HPDE6-E6E7 (cell line): Measurements from ENCODE around the gene FBXW7.
A peak's percentile ranks its signal among the peaks of the same experiment; 100 is the strongest.

Experiments used
- DNase-seq: peaks from one replicate; pipeline ENCODE4 v3.0.0; 2011; ENCODE audit warnings: missing footprints; ENCODE audit errors: extremely low spot score

FBXW7 gene

DNA sequence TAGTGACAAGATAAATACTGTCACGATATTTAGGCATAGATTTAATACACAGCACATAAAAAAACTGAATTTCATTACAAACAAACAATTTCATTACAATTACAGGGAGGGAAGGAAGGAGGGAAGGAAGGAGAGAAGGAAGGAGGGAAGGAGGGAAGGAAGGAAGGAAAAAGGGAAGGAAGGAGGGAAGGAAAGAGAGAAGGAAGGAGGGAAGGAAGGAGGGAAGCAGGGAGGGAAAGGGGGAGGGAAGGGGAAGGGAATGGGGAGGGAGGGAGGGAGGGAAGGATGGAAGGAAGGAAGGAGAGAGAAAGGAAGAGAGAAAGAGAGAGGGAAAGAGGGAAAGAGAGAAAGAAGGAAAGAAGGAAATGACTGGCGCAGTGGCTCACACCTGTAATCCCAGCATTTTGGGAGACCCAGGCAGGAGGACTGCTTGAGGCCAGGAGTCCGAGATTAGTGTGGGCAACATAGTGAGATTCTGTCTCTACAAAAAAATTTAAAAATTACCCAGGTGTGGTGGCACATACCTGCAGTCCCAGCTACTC, 64.6 kb downstream of the FBXW7 start:
- DNase-seq, result no peak

DNA sequence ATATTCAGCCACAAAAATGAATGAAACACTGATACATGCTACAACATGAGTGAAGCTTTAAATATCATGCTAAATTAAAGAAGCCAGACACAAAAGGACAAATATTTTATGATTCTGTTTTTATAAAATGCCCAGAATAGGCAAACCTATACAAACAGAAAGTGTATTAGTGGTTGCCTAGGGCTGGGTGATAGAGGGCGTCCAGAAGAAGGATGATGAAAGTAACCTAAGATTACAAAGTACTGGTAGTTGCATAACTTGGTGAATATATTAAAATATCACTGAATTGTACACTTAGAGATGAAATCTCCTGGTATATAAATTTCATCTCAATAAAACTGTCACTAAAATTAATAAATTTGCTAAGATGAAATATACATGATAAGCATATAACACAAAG, 67.5 kb downstream of the FBXW7 start:
- no peak for DNase-seq

DNA sequence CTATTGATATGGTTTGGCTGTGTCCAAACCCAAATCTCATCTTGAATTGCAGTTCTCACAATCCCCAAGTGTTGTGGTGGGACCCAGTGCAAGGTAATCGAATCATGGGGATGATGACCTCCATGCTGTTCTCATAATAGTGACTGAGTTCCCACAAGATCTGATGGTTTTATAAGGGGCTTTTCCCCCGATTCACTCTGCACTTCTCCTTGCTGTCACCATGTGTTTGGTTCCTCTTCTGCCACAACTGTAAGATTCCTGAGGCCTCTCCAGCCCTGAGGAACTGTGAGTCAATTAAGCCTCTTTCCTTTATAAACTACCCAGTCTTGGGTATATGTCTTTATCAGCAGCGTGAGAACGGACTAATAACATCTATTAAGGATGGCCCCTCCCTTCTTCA, 68.8 kb downstream of the FBXW7 start:
- no peak for DNase-seq

DNA sequence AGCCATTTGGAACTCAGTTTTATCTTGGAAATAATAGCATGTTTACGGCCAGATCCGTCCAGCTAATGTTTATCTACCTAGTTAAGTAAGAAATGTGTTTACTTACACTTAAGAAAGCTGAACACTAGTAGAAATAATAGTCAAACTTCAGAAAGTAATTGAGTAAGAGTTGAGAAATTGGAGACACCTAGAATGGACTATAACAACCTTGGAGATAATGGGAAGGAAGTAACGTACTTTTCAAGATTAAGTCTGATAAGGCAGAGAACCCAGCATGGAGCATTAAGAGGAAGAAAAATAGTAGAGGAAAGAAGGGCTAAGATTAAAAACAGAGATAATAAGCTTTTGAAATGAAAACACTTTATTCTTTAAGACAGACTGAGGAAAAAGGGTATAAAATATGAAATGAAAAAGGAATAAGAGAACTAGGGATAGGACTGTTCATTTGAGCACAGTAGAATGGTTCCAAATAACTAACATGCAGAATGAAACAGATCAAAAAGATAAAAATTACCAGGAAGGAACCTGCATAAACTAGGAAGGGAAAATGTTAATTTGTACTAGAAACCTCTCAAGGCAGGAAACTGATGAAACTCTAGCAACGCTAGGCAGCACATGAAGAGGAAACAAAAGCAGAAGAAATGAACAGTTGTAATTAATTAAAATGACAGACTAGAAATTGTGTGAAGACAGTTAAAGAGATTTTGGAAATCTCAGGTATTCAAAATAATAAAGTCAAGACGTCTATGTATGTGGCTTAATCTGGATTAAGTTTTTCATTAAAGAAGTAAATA, 71.7 kb downstream of the FBXW7 start:
- no peak for DNase-seq

DNA sequence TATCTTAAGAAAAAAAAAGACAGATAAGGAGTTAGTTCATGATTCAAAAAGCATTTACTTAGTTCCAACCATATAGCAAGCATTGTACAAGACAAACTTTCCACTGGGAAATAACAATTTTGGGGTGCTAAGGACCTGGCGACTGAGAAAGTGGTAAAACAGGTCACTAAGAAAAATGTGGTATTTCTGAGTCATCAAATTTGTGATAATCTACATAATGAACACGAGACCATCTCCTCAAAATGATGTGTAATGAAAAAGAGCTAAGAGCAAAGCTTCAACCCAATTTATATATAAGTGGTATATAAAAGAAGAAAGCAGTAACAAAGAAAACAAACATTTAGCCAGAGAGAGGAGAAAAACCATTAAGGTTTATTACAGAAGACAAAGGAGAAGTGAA, 72.3 kb downstream of the FBXW7 start:
- DNase-seq, result no peak

DNA sequence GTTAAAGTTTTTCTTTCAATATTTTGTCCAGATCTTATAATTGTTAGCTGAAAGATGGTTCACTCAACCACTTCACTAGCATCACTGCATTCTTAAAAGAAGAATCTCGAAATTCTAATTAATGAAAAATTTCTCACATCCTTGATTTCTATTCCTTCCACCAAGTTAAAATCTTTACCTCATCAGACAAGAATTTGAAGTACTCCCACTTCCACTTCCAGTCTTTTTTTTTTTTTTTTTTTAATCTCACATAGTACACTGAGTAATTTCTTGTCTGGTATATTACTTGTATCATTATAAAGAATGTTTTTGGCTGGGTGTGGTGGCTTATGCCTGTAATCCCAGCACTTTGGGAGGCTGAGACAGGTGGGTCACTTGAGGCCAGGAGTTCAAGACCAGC, 73.2 kb downstream of the FBXW7 start:
- no peak for DNase-seq

DNA sequence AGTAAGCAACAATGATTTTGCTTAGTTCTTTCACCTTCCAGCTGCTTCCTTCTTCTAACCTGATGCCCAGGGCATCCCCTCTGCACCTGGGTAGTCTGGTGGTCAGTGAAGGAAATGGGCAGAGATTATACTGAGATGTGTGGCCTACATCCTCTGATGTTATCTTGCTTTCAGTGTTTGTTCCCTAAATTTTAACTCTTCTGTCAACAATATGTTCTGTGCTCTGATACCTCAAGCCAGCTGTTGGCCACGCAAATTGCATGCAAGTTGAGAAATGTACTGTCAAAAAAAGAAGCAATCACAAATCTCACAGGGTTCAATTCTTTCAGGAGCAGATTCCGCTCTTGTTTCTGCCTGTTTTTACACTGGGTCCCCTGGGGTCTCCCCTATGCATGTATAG, 73.8 kb downstream of the FBXW7 start:
- no peak for DNase-seq

DNA sequence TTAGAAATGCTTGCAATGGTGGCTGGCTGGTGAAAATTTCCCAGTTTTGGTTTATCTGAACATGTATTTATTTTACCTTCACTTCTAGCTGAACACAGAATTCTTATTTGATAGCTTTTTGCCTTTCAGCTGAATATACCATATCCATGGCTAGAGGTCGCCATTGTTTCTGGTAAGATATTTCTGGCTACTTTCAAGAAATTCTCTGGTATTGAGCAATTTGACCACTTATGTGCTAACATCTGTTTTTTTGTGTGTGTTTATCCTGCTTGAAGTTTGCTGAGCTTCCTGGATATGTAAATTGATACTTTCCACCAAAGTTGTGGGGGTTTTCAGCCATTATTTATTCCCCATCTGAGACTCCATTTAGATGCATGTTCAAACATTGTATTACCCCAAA, 75.4 kb downstream of the FBXW7 start:
- DNase-seq, result peak; percentile 11

DNA sequence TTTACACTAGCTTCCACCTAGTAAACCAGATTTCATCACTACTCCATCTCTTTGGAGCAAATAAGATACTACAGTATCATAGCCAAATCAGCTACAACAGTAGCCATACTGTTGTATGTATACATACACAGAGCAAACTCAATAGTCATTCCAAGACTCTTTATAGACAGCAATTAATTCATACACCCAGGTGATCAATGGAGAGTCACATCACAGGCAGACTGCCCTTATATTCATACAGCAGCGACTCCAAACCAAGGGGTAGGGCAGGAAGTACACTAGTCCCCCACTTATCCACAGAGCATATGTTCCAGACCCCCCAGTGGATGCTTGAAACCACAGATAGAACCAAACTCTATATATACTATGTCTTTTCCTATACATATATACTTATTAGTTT, 76.6 kb downstream of the FBXW7 start:
- no peak for DNase-seq

DNA sequence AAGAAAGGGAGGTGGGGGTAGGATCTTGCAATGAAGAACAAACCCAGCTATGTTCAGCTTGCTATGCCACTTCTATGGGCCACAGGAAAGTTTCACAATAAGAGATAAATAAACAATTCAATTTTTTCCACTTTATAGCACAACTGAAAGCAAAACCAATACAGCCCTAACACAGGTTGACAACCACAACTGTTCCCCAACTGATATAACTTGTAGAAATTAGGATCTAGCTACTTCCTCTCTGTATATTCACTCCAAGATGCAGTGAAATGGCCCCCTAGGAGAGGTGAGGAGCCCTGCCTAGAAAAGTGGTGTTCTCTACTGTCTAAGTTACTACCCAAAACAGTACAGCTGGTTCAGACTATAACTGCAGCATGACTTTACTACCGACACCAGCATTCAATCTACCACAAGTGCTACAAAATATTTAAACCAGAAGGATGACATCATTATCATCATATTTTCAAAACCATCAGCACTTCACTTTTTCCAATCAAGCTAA, 77.0 kb downstream of the FBXW7 start:
- no peak for DNase-seq

DNA sequence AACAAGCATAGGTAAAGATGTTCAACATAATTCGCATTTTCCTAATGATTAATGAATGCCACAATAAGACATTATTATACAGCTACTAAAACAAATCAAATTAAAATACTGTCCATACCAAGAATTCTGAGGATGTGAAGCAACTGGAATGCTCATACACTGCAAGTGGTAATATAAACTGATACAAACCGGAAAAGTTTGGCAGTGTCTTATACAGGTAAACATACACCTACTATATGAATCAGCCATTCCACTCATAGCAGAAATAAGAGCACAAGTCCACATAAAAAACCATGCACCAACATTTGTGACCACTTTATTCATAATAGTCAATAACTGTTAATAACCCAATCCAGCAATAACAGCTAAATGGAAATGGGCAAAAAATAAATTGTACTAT, 79.3 kb downstream of the FBXW7 start:
- DNase-seq, result no peak

DNA sequence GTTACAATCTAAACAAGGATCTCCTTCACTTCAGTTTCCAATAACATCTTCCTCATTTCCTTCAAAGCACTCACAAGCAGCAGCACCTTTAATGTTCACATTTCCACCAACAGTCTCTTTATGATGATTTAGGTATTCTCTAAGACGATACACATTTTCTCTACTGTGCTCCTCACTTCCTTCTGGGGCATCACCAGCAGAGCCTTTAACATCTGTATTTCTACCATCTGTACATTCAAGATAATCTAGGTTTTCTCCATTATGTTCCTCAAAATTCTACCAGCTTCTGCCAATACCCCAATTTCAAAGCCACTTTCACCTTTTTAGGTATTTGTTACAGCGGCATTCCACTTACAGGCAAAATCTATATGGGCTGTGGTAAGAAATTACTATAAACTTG, 80.6 kb downstream of the FBXW7 start:
- DNase-seq, result no peak

DNA sequence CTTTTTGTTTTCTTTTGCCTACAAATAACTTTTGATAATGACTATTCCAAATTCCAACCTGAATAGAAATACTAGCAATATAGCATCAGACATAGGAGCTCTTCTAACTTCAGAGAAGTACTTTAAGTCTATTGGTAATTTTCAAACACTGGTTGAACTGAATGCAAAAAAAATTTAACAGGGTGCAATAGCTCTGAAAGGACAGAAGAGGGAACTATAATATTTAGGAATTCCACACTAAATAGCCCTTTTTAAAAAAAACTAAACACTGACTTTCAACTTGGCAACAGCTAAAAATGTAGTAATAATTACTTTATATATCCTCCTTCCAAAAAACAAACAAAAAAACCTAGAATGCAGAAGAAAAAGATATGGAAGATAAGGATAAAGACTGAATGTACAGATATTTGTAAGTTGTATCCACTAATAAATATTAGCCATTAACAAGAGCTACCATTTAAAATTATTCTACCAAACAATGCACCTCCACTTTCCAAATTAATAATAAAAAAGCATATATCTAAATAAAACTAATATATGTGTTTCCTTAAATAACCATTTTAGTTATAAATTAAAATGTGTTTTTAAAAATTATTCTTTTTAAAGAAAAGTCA, 81.4 kb downstream of the FBXW7 start:
- DNase-seq, result no peak

DNA sequence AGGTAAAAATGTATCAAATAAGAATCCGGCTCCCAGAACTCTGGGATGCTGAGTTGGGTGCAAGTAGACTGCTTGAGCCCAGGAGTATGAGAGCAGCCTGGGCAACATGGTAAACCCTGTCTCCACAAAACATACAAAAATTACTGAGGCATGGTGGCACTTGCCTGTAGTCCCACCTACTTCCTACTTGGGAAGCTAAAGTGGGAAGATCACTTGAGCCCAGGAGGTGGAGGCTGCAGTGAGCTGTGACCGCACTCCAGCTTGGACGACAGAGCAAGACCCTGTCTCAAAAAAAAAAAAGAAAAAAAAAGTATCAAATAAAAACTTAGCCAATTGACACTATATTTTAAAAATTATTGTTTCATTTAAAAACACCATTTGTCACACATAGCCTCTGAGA, 84.4 kb downstream of the FBXW7 start:
- no peak for DNase-seq

DNA sequence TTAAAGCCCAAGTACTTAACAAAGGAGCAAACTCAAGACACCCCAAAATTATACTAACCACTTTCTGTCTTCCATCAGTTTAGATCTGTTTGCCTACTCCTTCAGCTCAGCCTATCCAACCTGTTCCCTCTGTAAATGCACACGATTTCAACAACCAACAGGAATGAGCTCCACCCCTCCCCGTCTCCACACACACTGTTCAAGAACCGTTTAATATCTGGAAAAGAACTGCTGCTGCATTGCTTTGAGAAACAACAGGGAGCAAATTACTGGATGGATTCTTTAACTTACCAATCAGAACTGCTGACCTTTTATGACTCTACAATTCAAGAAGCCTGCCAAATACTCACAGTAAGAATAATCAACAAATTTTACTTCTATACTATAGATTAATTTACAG, 87.0 kb downstream of the FBXW7 start:
- no peak for DNase-seq

DNA sequence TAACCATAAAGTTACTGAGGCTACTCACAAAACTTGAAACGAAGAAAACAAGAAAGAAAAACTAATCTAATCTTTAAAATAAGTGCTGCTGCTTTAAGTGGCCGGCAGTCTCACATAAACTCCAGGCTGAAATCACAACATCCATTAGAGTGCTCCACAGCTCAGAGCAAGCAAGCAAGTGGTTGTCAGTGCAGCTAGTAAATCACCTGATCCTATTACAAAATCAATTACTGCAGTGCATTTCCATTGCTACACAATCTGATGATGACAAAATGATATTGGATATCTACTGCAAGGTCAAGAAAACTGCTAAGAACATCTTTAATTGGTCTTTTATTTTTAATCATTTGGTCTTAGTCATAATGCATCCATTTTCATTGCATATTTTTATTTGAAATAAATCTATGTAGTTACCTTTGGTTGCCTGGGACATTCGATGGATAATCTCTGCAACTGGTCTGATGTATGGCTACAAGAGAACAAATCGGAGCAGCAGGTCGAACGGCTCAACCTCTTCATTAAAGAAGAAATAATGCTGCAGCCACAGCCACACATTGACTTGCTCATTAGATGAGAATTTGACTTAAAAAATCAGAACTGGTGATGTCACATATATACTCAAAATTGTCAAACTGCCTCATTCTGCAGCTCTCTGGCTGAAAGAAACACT, 87.7 kb downstream of the FBXW7 start:
- no peak for DNase-seq

DNA sequence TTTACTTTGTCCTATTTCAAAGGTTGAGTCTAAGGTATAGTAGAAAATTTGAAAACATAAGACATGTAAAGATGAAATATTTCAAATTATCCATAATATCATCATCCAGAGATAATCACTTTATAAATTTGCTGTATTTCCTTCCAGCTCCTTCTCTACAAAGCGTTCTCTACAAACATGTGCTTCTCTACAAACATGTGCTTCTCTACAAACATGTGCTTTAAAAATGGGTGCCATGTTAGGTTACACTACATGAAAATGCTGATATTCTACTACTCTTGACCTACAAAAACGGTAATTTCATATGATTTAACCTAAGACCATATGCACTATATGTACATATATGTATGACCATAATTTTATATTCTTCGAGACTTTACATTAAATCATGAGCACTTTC, 92.0 kb downstream of the FBXW7 start:
- no peak for DNase-seq

DNA sequence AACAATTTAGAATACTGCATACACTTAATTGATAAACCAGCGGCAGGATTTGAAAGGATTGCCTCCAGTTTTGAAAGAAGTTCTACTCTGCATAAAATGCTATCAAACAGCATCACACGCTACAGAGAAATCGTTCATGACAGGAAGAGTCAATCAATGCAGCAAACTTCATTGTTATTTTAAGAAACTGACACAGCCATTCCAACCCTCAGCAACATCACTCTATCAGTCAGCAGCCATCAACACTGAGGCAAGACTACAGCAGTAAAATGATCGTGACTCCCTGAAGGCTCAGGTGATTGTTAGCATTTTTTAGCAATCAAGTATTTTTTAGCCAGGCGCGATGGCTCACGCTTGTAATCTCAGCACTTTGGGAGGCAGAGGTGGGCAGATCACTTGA, 98.3 kb downstream of the FBXW7 start:
- DNase-seq, result no peak

DNA sequence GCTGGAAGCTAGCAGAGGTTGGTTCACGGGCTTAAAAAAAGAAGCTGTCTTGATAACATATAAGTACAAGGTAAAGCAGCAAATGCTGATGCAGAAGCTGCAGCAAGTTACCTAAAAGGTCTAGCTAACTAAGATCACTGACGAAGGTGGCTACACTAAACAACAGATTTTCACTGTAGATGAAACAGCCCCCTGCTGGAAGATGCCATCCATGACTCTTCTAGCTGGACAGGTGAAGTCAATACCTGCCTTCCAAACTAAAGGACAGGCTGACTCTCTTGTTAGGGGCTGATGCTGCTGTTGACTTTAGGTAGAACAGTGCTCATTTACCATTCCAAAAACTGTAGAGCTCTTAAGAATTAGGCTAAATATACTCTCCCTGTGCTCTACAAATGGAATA, 99.5 kb downstream of the FBXW7 start:
- DNase-seq, result no peak

DNA sequence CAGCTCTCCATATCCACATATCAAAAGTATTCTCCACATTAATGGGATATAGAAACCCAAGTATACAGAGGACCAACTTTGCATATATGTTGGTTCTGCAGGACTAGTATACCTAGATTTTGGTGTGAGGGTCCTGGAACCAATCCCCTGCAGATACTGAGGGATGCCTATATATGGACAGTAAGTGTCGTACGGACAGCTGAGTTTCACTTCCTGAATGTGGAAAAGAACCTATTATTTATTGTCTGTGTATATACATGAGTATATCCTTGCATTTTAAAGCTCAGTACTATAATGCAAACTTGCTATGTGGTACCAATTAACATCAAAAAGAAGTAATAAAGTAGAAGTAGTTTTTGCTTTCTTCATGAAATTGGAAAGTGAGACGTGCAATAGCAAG, 101.9 kb downstream of the FBXW7 start:
- DNase-seq, result no peak

DNA sequence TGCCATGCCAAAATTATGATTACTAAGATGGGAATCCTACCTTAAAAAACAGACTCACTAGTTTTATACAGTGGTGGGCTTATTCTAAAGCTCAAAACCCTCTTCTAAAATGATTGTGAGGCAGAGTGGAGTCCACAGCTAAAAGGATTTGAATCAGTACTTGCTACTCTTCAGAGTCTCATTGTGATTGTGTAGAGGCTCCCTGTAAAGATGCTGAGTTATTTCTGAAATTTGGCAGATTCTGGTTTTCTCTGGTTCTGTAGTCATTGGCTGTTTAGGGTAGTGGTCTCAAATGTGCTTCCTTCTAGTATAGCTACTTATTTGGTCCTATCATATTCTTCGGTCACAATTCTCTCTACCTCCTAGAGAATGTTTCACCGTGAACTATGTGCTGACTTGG, 104.1 kb downstream of the FBXW7 start:
- DNase-seq, result no peak

DNA sequence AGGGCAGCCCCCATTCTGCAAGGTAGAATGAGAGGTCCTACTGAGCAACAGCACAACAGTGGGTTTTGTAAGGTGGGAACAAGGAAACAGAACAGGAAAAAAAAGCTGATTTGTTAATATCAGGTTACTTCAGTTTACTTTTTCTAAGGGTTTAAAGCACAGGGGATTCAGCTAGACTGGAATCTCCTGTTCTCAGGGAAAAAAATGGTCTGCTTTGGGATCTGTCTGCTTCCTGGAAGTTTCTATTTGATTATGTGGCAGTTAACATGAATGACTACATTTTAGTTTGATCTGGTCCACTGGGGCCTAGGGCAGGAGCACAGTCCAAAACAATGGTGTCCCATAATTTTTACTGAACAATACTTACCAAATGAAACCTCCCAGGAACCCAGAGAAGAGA, 104.6 kb downstream of the FBXW7 start:
- no peak for DNase-seq

DNA sequence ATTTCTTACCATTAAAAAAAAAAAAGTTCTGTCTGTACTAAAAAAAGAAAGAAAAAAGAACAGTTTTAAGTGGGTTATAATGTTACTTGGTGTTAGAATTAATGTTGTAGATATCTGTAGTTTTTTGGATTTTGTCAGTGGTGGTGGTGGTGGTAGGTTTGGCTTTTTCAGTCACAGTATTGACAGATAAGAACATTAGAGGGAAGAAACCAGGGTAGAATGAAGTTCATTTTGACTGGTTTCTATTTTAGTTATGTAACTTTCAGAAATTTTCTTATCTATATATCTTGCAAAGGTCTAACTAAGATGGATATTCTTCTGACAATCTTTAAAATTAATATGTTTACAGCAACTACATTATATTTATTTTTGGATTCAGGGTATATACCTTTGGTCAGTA, 105.4 kb downstream of the FBXW7 start:
- DNase-seq, result no peak
